SK-N-MC (cell line): ENCODE measurements around the gene BANP.

Experiments used
- EZH2 ChIP-seq: fragments of 200-600 bp; sonication (generic); IDR thresholded peaks from one replicate; pipeline ENCODE4 v1.6.1; 2017; ENCODE audit warnings: antibody characterized with exemption
- FOXP2 ChIP-seq: optimal IDR thresholded peaks from 2 replicates; pipeline ENCODE3; 2011; ENCODE audit warnings: mild to moderate bottlenecking, moderate library complexity; ENCODE audit not compliant: insufficient read depth; ENCODE audit errors: extremely low read length, control extremely low read depth
- POLR2AphosphoS5 ChIP-seq: IDR thresholded peaks from 2 replicates; pipeline ENCODE4 v1.6.1; 2012; ENCODE audit warnings: mild to moderate bottlenecking, low read depth, low read length, borderline replicate concordance

GRCh38 chr16:88073201-88073721, 122.0 kb downstream of the BANP start:
- no peak for TF ChIP-seq POLR2AphosphoS5
- no peak for TF ChIP-seq EZH2
- TF ChIP-seq FOXP2 = no peak
